ENCODE measurements around the gene TUBB4B.

GRCh38 chr9:137216188-137216965, 24.7 kb upstream of the TUBB4B start:
- TF ChIP-seq CTCF (IDR thresholded peaks at IDR 0.05; ENCODE audit: low read length) (no peak), EZH2 (IDR thresholded peaks at IDR 0.05; ENCODE audit: borderline replicate concordance, low read length) (no peak)
